KMS-11 (cell line): Measurements from ENCODE around the gene OR51G1.

Source experiments
- H2AFZ ChIP-seq: fragments of 200-600 bp; sonication (generic); 2 replicates; pipeline ENCODE4 v1.6.1; 2016; ENCODE audit warnings: antibody characterized with exemption, mixed run types, low read depth
- H3K27ac ChIP-seq: fragments of 200-600 bp; sonication (generic); 2 replicates; pipeline ENCODE4 v1.6.1; 2016; ENCODE audit warnings: mild to moderate bottlenecking, mixed run types
- H3K27me3 ChIP-seq: fragments of 200-600 bp; sonication (generic); 2 replicates; pipeline ENCODE4 v1.6.1; 2017; ENCODE audit warnings: mild to moderate bottlenecking, low read depth, mixed run types, moderate library complexity; ENCODE audit not compliant: insufficient read depth
- H3K36me3 ChIP-seq: fragments of 200-600 bp; sonication (generic); 2 replicates; pipeline ENCODE4 v1.6.1; 2017; ENCODE audit warnings: mild to moderate bottlenecking, mixed run types; ENCODE audit not compliant: insufficient read depth
- H3K4me1 ChIP-seq: fragments of 200-600 bp; sonication (generic); 2 replicates; pipeline ENCODE4 v1.6.1; 2016; ENCODE audit warnings: mild to moderate bottlenecking, low read depth, mixed run types; ENCODE audit not compliant: poor library complexity, severe bottlenecking
- H3K4me2 ChIP-seq: fragments of 200-600 bp; sonication (generic); 2 replicates; pipeline ENCODE4 v1.7.0; 2016; ENCODE audit warnings: mild to moderate bottlenecking, mixed run types
- H3K4me3 ChIP-seq: fragments of 200-600 bp; sonication (generic); IDR thresholded peaks from 2 replicates; pipeline ENCODE4 v1.6.1; 2017; ENCODE audit warnings: low read depth, low read length, mixed read lengths; ENCODE audit not compliant: insufficient read depth
- H3K79me2 ChIP-seq: fragments of 200-600 bp; sonication (generic); 2 replicates; pipeline ENCODE4 v1.6.1; 2016; ENCODE audit warnings: low read depth, mixed run types; ENCODE audit not compliant: insufficient read depth
- H3K9ac ChIP-seq: fragments of 200-600 bp; sonication (generic); 2 replicates; pipeline ENCODE4 v1.6.1; 2016; ENCODE audit warnings: mild to moderate bottlenecking, mixed run types
- H4K20me1 ChIP-seq: fragments of 200-600 bp; sonication (generic); 2 replicates; pipeline ENCODE4 v1.6.1; 2016; ENCODE audit warnings: mild to moderate bottlenecking, mixed run types; ENCODE audit not compliant: insufficient read depth
- TF ChIP-seq, protein P1 (sequence below): fragments of 200-600 bp; sonication (generic); conservative IDR thresholded peaks from 2 replicates; pipeline ENCODE4 v1.6.1; 2017; ENCODE audit warnings: low read depth, mild to moderate bottlenecking, antibody characterized with exemption, low read length, moderate library complexity, mixed read lengths

The OR51G1 gene

DNA sequence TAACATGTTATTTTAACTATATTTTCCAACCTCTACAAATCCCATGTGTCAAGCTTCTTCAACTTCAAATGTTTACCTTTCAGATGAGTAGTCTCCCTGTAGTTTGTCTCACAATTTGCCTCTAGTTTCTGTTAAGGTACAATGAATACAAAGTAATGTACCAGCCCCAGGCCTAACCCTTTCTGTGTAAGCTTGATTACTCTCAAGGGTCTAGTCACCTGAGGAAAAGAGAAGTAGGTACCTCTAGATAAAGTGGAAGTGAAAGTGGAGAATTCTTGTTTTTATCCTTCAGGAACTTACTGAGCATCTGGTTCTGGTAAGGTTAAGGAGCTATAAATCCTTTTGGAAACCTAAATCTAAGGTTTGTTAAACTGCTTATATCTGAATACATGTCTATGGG is 20.7 kb downstream of the OR51G1 start, which contains the start of gene OR51A7:
Gene OR51A7, plus strand, starts transcription at position 300 of the 400 bp plus-strand sequence. CDS start 3,587 bp downstream, outside the sequence.
- Histone ChIP-seq H3K79me2 (no peaks in the 10 kb centered on the region), H3K36me3 (no peaks in the 10 kb centered on the region), H3K27me3 (no peaks in the 10 kb centered on the region), H3K27ac (no peak within 1 kb of the TSS), H3K9ac (no peak within 1 kb of the TSS), H3K4me1 (no peaks in the 10 kb centered on the region), H2AFZ (no peak within 1 kb of the TSS), H4K20me1 (no peaks in the 10 kb centered on the region), H3K4me3 (no peak within 1 kb of the TSS), H3K4me2 (no peak within 1 kb of the TSS)
- TF ChIP-seq, protein P1, sequence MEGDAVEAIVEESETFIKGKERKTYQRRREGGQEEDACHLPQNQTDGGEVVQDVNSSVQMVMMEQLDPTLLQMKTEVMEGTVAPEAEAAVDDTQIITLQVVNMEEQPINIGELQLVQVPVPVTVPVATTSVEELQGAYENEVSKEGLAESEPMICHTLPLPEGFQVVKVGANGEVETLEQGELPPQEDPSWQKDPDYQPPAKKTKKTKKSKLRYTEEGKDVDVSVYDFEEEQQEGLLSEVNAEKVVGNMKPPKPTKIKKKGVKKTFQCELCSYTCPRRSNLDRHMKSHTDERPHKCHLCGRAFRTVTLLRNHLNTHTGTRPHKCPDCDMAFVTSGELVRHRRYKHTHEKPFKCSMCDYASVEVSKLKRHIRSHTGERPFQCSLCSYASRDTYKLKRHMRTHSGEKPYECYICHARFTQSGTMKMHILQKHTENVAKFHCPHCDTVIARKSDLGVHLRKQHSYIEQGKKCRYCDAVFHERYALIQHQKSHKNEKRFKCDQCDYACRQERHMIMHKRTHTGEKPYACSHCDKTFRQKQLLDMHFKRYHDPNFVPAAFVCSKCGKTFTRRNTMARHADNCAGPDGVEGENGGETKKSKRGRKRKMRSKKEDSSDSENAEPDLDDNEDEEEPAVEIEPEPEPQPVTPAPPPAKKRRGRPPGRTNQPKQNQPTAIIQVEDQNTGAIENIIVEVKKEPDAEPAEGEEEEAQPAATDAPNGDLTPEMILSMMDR, result no peak

DNA sequence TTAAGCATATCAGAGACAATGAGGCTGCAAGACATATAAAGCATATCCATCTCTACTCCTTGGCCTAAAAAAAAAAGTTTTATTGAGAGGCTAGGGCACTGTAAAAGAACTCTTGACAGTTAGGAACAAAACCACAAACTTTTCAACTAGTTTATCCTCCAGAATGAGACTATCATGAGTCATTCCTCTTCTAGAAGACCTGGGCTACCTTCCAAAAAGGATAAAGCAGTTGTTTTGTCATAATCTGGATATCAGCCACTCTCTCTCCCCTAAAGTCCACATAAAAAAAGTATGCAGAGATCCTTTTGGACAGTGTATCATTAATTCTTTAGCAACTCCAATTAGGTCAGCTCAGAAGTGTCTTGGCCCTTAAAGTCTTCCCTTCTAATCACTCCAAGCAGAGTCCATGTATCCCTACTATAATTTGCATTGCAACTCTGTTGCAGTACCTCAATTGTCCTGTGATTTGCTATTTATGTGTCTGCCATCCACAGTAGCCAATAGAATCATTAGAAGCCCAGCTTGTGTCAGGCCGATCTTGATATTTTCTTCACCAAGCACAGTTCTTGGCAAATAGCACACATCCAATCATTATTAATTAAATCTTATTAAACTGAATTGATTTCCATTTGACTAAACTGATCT is 32.0 kb downstream of the OR51G1 start:
- Histone ChIP-seq H3K27ac (no peak overlapping the region), H3K4me2 (no peak overlapping the region), H2AFZ (no peak overlapping the region), H3K27me3 (no peaks in the 10 kb centered on the region), H4K20me1 (no peaks in the 10 kb centered on the region), H3K9ac (no peak overlapping the region), H3K4me3 (no peak overlapping the region), H3K4me1 (no peaks in the 10 kb centered on the region), H3K36me3 (no peaks in the 10 kb centered on the region), H3K79me2 (no peaks in the 10 kb centered on the region)
- TF ChIP-seq, protein P1, result no peak

DNA sequence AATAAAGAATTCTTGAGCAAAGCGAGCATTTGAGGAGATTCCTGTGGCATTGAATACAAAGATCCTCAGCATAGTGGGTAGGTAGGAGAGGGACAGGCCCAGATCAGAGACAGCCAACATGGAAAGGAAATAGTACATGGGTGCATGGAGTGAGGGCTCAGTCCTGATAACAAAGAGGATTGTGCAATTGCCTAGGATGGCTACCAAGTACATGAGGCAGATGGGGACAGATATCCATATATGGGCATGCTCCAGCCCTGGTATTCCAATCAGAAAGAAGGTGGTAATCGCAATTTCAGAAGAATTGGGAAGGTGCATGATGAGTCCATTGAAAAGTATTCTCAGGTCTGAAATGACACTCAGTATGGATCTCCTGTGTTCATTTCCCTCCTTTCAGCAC is 33.9 kb downstream of the OR51G1 start:
- no peak overlapping the region for H3K4me2 ChIP-seq
- H3K27me3 ChIP-seq, result no peaks in the 10 kb centered on the region
- no peak overlapping the region for H2AFZ ChIP-seq
- H3K9ac ChIP-seq, result no peak overlapping the region
- no peak overlapping the region for H3K4me3 ChIP-seq
- H3K27ac ChIP-seq, result no peak overlapping the region
- H3K79me2 ChIP-seq, result no peaks in the 10 kb centered on the region
- no peaks in the 10 kb centered on the region for H3K4me1 ChIP-seq
- TF ChIP-seq, protein P1, result no peak
- no peaks in the 10 kb centered on the region for H3K36me3 ChIP-seq
- H4K20me1 ChIP-seq, result no peaks in the 10 kb centered on the region

DNA sequence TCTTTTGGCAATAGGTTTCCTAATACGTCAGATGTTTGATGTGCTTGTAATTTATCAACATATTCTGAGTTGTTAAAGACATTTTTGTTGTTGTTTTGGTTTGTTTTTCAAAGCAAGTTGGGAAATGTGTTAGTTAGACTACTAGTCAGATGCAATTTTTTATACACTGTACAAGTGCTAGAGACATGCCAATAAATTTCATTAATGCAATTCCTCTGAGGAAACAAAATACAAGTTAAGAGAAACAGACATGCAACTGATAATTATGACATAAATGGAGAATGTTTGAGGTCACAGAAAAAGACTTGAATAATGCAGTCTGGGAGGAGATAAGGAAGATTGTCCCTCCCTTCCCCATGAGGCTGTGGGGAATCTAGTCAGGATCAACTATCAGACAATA is 36.5 kb downstream of the OR51G1 start:
- Histone ChIP-seq H3K4me1 (no peaks in the 10 kb centered on the region), H4K20me1 (no peaks in the 10 kb centered on the region), H3K4me3 (no peak overlapping the region), H3K27ac (no peak overlapping the region), H3K27me3 (no peaks in the 10 kb centered on the region), H3K36me3 (no peaks in the 10 kb centered on the region), H3K4me2 (no peak overlapping the region), H3K79me2 (no peaks in the 10 kb centered on the region), H3K9ac (no peak overlapping the region), H2AFZ (no peak overlapping the region)
- TF ChIP-seq, protein P1, result no peak
